ENCODE results near the gene FKBP1B. TPM values are rescaled to one million over a fixed set of nuclear protein-coding genes. Genes with fewer than 3 reads are reported as not detected.
A peak's percentile ranks its signal among the peaks of the same experiment; 100 is the strongest.

Gene FKBP1B
- total RNA-seq, 1 experiment from 2014 or later, result 59.7 TPM

DNA sequence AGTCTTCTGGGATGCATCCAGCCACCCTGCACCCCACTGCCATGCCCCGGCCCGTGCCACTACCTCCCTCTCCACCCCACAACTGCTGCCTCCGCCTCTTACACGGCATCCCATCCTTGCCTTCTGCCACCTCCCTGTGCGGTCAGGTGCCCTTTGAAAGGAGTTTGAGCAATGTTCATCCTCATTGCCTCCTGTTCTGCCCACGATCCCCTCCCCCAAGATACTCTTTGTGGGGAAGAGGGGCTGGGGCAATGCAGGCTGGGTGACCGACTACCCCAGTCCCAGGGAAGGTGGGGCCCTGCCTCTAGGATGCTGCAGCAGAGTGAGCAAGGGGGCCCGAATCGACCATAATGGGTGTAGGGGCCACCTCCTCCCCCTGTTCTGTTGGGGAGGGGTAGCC lies 31.3 kb upstream of the FKBP1B start:
- peaks cover 2% of the 10 kb centered on the region for H3K23me2 ChIP-seq (ENCODE audit: insufficient read length, low read depth, low read length, poor library complexity, severe bottlenecking)
- no peak overlapping the region for H2AK5ac ChIP-seq (ENCODE audit: insufficient read length, low read length)
- H3K4ac ChIP-seq (ENCODE audit: low read depth, low read length), result no peak overlapping the region
- H2BK15ac ChIP-seq (ENCODE audit: low read depth, low read length), result no peak overlapping the region; the same call in 1 of the 2 replicates
- no peaks in the 10 kb centered on the region for H4K20me1 ChIP-seq (ENCODE audit: control insufficient read depth, insufficient read depth, insufficient read length)
- H3K4me2 ChIP-seq (ENCODE audit: insufficient read depth, insufficient read length, low read length), result no peak overlapping the region
- no peak for DNase-seq
- H4K8ac ChIP-seq (replicated peaks; ENCODE audit: insufficient read length, low read depth, low read length), result no peak overlapping the region
- peak overlapping the region in 2 of 3 experiments; percentile 70 to 79; a peak in 3 of 7 replicates for H3K27ac Mint-ChIP-seq
- H3K4me1 Mint-ChIP-seq, result peaks cover 25% of the 10 kb centered on the region in 2 experiments
- TF ChIP-seq, protein P1, sequence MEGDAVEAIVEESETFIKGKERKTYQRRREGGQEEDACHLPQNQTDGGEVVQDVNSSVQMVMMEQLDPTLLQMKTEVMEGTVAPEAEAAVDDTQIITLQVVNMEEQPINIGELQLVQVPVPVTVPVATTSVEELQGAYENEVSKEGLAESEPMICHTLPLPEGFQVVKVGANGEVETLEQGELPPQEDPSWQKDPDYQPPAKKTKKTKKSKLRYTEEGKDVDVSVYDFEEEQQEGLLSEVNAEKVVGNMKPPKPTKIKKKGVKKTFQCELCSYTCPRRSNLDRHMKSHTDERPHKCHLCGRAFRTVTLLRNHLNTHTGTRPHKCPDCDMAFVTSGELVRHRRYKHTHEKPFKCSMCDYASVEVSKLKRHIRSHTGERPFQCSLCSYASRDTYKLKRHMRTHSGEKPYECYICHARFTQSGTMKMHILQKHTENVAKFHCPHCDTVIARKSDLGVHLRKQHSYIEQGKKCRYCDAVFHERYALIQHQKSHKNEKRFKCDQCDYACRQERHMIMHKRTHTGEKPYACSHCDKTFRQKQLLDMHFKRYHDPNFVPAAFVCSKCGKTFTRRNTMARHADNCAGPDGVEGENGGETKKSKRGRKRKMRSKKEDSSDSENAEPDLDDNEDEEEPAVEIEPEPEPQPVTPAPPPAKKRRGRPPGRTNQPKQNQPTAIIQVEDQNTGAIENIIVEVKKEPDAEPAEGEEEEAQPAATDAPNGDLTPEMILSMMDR (conservative IDR thresholded peaks at IDR 0.05), result no peak
- no peaks in the 10 kb centered on the region for H3K9me3 ChIP-seq (ENCODE audit: control insufficient read depth, low read depth, low read length)
- no peak overlapping the region for H2BK5ac ChIP-seq (ENCODE audit: insufficient read length, low read length)
- H2AFZ ChIP-seq (ENCODE audit: low read length), result no peak overlapping the region
- H2BK12ac ChIP-seq (ENCODE audit: insufficient read length, low read depth, low read length), result no peak overlapping the region
- no peaks in the 10 kb centered on the region; the same call in 1 of the 2 replicates for H3K4me1 ChIP-seq (ENCODE audit: insufficient read depth, low read length)
- no peaks in the 10 kb centered on the region for H3K27me3 ChIP-seq (ENCODE audit: insufficient read depth, low read length)
- no peak overlapping the region for H3K23ac ChIP-seq (ENCODE audit: insufficient read length, low read depth, low read length)
- H4K5ac ChIP-seq (ENCODE audit: insufficient read length, low read depth, low read length), result no peak overlapping the region
- no peak overlapping the region for H3K14ac ChIP-seq (ENCODE audit: insufficient read depth, low read length)
- H2BK120ac ChIP-seq (ENCODE audit: low read depth, low read length, poor library complexity, severe bottlenecking), result no peak overlapping the region
- H3K18ac ChIP-seq (ENCODE audit: insufficient read length, low read depth, low read length), result no peak overlapping the region
- H3K79me2 ChIP-seq (ENCODE audit: insufficient read depth, low read length), result no peaks in the 10 kb centered on the region
- H4K91ac ChIP-seq (ENCODE audit: insufficient read length, low read depth, low read length), result no peak overlapping the region
- H3K79me1 ChIP-seq (ENCODE audit: insufficient read depth, low read depth, low read length, poor library complexity, severe bottlenecking), result no peaks in the 10 kb centered on the region
- peaks cover 10 to 14% (median 12%) of the 10 kb centered on the region in 3 experiments; a peak in 6 of 7 replicates for H3K36me3 Mint-ChIP-seq (ENCODE audit: insufficient read depth in 1 of 3, low read depth in 3 of 3)
- H3T11ph ChIP-seq (ENCODE audit: low read length), result no peak overlapping the region
- no peaks in the 10 kb centered on the region for H3K9me3 Mint-ChIP-seq
- H3K27ac ChIP-seq (ENCODE audit: insufficient read length, low read depth, low read length), result no peak overlapping the region
- WGBS (ENCODE audit: extremely low coverage, insufficient read length, low lambda C conversion rate), result no CpG with 5 or more reads among the region's 9 CpGs
- H3K9ac ChIP-seq (ENCODE audit: extremely low read depth, insufficient read length, low read length), result no peak overlapping the region
- H3K4me3 Mint-ChIP-seq, result no peak overlapping the region
- H2BK20ac ChIP-seq (ENCODE audit: low read depth, low read length, poor library complexity, severe bottlenecking), result no peak overlapping the region
- no peak overlapping the region for H3K56ac ChIP-seq (ENCODE audit: insufficient read length, low read depth, low read length)
- no peaks in the 10 kb centered on the region for H3K27me3 Mint-ChIP-seq (ENCODE audit: low read depth)
